C1 segment of cervical spinal cord (tissue), 14 donors: Measurements from ENCODE around the gene AGBL1.

Experiments
- DNase-seq, 14 donors: peaks; one replicate each; lab custom pipeline; 2025; lab: John Stamatoyannopoulos, UW

The AGBL1 gene

GRCh38 chr15:86316726-86317383, 237.2 kb downstream of the AGBL1 start:
- DNase-seq: no peak

- no peak for DNase-seq
Measured at GRCh38 chr15:86317384-86317740, 237.7 kb downstream of the AGBL1 start.

- no peak for DNase-seq
Measured at GRCh38 chr15:86322629-86323028, 243.0 kb downstream of the AGBL1 start.

- DNase-seq: no peak
Measured at GRCh38 chr15:86327230-86327865, 247.7 kb downstream of the AGBL1 start.

- no peak for DNase-seq
Measured at GRCh38 chr15:86328658-86329057, 249.0 kb downstream of the AGBL1 start.

GRCh38 chr15:86329311-86330013, 249.8 kb downstream of the AGBL1 start:
- no peak for DNase-seq

GRCh38 chr15:86333819-86334218, 254.1 kb downstream of the AGBL1 start:
- DNase-seq: no peak

GRCh38 chr15:86336051-86336788, 256.5 kb downstream of the AGBL1 start:
- no peak for DNase-seq

GRCh38 chr15:86337071-86337470, 257.4 kb downstream of the AGBL1 start:
- no peak for DNase-seq

GRCh38 chr15:86347245-86347644, 267.6 kb downstream of the AGBL1 start:
- no peak for DNase-seq

- DNase-seq: no peak
Measured at GRCh38 chr15:86349565-86349964, 269.9 kb downstream of the AGBL1 start.

GRCh38 chr15:86353213-86353612, 273.5 kb downstream of the AGBL1 start:
- no peak for DNase-seq

GRCh38 chr15:86355361-86355760, 275.7 kb downstream of the AGBL1 start:
- no peak for DNase-seq

GRCh38 chr15:86355801-86356200, 276.1 kb downstream of the AGBL1 start:
- no peak for DNase-seq

- DNase-seq: no peak
Measured at GRCh38 chr15:86362555-86362954, 282.9 kb downstream of the AGBL1 start.

- DNase-seq: no peak
Measured at GRCh38 chr15:86373147-86373546, 293.5 kb downstream of the AGBL1 start.

GRCh38 chr15:86375733-86376280, 296.1 kb downstream of the AGBL1 start:
- DNase-seq: no peak

GRCh38 chr15:86377914-86378313, 298.2 kb downstream of the AGBL1 start:
- DNase-seq: no peak

GRCh38 chr15:86382341-86382740, 302.7 kb downstream of the AGBL1 start:
- no peak for DNase-seq

- DNase-seq: no peak
Measured at GRCh38 chr15:86383611-86384010, 303.9 kb downstream of the AGBL1 start.

GRCh38 chr15:86384186-86384585, 304.5 kb downstream of the AGBL1 start:
- DNase-seq: no peak

- DNase-seq: no peak
Measured at GRCh38 chr15:86392296-86392695, 312.6 kb downstream of the AGBL1 start.
